ENCODE data around the gene OR2A14. TPM values are rescaled to one million over a fixed set of nuclear protein-coding genes. Genes with fewer than 3 reads are reported as not detected.

OR2A14 gene
- total RNA-seq, 2 donors from 2014 or later = not detected

Other genes with a start within 250 kb of the OR2A14 start
- gene TCAF1, start 221.0 kb upstream of the OR2A14 start, total RNA-seq = 10 to 100 TPM; 19.2 to 48.0 TPM
- gene OR2F2, start 187.9 kb upstream of the OR2A14 start, total RNA-seq = not detected
- gene OR2F1, start 168.3 kb upstream of the OR2A14 start, total RNA-seq = not detected
- gene OR6B1, start 122.9 kb upstream of the OR2A14 start, total RNA-seq = not detected
- gene OR2A5, start 74.2 kb upstream of the OR2A14 start, total RNA-seq = not detected
- gene OR2A25, start 53.4 kb upstream of the OR2A14 start, total RNA-seq = not detected
- not detected for gene OR2A12, start 36.9 kb upstream of the OR2A14 start, total RNA-seq
- not detected for gene OR2A2, start 13.6 kb upstream of the OR2A14 start, total RNA-seq
- gene CTAGE4, start 60.3 kb downstream of the OR2A14 start, total RNA-seq = 1 to 10 TPM; 1.1 to 4.2 TPM
- gene ARHGEF35, start 72.7 kb downstream of the OR2A14 start, total RNA-seq = 1 to 10 TPM; 1.1 to 5.1 TPM
- not detected for gene OR2A42, start 116.4 kb downstream of the OR2A14 start, total RNA-seq
- 1 to 10 TPM in 1 of 2 donors, under 1 TPM in 1; 0.80 to 5.3 TPM for gene OR2A7, start 141.6 kb downstream of the OR2A14 start, total RNA-seq
- under 1 TPM; 0.28 to 0.61 TPM for gene CTAGE8, start 146.1 kb downstream of the OR2A14 start, total RNA-seq
- under 1 TPM in 1 of 2 donors, not detected in 1; 0.05 TPM for gene OR2A1, start 189.2 kb downstream of the OR2A14 start, total RNA-seq
- 10 to 100 TPM in 1 of 2 donors, 1 to 10 TPM in 1; 8.2 to 17.6 TPM for gene ARHGEF5, start 232.2 kb downstream of the OR2A14 start, total RNA-seq